Hindlimb muscle (tissue), 1 donor: ENCODE data around the gene FOXL2. TPM values are rescaled to one million over a fixed set of nuclear protein-coding genes. Genes with fewer than 3 reads are reported as not detected.
"Not testable (repeated sequence)": the region's sequence is repeated elsewhere in the genome, so short reads cannot be mapped to it uniquely, and the experiment has no call there.

Experiments used
- DNase-seq: peaks from one replicate; pipeline ENCODE4 v3.0.0-alpha.2; 2013
- polyA plus RNA-seq: library from polyadenylated mRNA; unstranded; fragments of 120-200 nt; gene quantifications from one replicate; pipeline ENCODE4 v1.2.1, GENCODE V29; 2013; ENCODE audit not compliant: insufficient read length

The FOXL2 gene
- polyA plus RNA-seq, 1 donor: not detected

DNA sequence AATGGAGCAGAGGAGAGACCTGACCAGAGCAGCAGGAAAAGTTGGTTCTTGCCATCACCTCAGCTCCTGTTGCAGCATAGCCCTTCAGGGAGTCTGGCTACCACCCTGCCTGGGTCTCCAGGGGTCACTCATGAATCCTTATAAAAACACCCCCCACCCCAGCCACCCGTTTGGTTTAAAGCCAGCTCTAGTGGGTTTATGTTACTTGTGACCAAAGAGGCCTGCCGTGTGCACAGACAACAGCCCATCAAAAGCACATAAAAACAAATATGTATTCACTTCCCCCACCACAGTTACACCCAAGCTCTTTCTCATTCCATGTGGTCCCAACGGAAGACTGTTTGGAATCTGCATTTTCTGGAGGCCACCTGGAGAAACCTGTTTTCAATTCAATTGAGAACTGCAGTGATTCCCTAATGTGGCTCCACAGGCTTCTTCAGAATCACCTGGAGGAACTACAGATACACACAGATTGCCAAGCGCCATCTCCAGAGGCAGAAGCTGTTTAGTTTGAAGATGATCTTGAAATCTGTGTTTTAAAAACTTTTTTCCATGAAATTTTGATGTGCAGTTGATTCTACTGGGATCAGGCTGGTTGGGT, 13.8 kb downstream of the FOXL2 start:
- DNase-seq: no peak

DNA sequence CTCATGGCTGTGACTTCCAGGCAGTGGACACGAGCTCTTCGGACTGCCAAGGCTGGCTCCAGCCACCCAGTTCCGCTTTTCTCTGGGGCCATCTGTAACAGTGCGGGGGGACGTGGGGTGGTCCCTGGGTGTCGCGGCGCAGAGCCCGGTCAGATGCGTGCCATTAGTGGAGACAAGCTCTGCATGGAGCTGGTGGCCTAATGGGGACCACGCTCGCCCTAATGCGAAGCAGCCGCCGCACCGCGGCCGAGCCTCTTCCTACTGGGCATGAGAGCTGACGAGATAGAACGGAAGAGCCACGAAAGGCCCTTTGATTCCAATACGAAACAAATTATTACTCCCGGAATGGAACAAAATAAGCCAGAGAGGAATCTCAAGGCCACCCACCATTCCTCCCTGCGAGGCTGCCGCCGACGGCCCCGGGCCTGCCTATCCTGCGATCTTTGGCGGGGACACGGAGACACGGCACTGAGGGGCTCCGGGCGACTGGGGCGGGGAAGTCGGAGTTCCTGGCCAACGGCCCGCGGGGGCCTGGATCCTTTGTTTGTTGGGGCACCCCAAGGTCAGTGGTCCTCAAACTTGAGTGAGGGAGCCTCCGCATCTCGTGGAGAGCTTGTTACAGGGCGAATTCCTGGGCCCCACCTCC, 18.1 kb downstream of the FOXL2 start:
- DNase-seq: no peak

DNA sequence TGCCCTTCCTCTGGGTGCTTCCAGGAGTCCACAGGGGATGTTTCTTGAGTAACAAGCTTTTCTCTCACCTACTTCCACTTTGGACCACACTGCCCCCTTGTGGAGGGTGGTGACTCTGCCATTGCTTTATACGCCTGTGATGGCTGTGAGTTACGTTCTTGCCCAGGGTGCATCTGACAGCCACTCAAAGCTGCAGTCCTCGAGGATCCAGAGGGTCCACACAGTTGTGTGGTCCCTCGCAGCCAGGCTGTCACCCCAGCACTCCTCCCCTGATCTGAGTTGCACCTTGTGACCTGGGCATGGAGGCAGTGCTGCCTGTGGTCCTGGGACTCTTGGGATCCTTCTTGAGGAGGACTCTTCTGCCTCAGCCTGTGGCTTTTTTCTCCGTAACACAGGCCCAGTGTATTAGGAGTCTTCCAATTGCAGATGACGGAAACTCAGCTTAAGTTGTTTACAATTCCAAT, 23.4 kb downstream of the FOXL2 start:
- no peak for DNase-seq

DNA sequence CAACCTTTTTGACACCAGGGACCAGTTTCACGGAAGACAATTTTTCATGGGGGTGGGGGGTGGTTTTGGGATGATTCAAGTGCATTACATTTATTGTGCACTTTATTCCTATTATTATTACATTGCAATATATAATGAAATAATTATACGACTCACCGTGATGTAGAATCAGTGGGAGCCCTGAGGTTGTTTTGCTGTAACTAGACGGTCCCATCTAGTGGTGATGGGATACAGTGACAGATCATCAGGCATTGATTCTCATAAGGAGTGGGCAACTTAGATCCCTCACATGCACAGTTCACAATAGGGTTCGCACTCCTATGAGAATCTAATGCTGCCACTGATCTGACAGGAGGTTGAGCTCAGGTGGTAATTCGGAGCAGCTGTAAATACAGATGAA, 24.5 kb downstream of the FOXL2 start:
- DNase-seq: not testable (repeated sequence)

DNA sequence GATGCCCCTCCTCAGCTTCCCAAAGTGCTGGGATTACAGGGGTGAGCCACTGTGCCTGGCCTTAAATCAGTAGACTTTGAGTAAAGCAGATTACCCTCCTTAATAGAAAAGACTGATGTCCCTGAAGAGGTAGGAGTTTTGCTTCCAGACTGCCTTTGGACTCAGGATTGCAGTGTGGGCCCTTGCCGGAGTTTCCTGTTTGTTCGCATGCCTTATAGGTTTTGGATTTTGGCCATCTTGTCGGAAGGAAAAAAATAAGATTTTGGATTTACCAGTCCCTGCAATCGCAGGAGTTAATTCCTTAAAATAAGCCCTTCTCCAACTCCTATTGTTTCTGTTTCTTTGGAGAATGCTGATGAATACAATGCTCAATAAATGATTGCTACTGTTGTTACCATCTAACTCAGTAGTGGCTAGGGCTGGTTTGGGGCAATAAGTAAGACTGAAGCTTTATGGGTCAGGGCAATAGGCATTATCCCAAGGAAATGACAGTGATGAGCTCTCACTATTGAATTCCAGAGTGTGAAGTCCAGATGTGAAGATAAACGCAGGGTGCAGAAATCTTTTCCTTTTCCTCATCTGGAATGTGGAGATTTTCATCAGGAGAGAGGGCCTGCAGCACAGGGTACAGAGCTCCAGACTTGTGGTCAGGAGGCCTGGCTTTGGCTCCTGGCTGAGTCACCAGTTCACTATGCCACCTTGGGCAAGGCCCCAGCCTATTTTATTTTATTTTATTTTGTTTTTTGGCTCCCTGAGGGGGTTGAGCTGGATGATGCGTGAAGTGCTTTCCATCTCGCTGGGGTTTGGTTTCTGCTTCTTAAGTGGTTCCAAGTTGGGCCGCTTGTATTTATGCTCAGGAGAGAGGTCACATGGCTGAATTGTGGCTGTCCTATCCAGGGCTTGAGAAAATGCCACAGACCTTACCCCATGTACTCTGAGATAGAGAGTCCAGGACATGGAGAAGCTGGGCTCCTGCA, 25.3 kb downstream of the FOXL2 start:
- no peak for DNase-seq

DNA sequence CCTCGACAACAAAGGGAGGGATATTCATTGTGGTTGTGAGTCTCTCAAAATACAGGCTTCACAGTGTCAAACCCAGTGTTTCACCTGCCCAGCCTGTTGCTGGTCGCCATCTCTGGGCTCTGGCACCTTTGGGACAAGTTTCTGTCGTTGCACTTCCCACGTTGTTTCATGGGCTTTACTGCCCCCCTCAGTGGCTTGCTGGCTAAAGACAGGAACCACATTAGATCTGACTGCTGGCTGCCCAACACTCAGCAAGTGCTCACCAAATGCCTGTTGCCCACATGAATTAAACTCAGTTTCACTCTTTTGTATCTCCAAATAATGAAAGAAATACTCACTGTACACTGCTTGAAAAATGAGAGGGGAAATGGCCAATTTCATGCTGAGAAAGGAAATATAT, 27.6 kb downstream of the FOXL2 start:
- DNase-seq: no peak

DNA sequence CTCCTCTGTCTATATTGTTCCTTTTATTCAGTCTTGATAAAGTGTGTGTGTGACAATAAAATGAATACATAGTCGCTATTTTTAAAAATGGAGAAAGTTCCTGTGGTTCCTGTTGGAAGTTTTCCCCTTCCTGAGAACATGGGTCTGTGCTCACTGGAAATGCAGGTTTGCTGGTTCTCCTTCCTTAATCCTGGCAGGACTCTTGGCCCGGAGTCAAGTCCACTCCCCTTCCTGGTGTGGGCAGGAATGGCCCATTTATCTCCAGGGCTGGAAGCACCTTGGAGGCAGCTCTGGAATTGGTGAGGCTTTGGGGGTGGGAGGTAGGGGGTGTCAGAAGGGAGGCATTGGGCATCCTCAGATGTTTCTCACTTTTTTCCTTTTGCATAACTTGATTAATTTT, 30.1 kb downstream of the FOXL2 start:
- no peak for DNase-seq

DNA sequence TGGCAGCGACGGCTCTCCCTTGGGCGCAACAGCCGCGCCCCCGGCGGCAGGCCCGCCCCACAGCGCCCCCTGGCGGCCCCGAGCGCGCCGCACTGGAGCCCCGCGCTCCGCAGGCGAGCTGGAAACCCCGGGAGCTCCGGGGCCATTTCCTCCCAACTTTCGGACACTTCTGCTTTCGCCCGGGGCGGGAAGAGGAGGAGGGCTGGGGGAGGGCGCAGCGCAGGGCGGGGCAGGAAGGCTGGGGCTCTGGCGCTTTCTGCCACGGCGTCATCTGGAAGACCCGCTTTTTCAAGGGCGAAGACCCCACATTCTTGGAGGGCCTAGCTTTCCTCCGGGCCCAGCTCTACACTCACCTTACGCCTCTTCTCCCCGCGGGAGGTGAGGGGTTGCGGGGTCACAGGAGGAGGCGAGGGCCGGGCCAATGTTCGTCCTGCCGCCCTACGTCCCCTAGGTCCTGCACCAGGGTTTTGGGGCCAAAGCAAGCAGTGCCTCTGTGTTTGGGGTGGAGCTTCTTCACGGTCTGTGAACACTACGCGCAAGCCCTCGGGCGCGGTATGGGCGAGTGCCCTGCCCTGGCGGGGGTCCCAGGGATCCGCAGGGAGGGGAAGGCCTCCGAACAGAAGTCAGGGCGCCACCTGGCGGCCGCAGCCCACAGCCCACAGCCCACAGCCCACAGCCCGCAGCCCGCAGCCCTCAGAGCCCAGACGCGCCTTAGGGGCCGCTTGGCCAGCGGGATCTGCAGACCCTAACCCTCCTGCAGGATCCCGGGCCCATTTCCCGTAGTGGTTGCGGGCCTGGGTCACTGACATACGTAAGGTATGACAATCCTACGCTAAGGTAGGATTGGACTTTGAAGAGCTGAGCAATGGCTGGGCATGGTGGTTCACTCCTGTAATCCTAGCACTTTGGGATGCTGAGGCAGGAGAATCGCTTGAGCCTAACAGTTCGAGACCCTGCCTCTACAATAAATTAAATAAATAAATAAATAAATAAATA, 31.1 kb downstream of the FOXL2 start:
- DNase-seq: peak; percentile 94

DNA sequence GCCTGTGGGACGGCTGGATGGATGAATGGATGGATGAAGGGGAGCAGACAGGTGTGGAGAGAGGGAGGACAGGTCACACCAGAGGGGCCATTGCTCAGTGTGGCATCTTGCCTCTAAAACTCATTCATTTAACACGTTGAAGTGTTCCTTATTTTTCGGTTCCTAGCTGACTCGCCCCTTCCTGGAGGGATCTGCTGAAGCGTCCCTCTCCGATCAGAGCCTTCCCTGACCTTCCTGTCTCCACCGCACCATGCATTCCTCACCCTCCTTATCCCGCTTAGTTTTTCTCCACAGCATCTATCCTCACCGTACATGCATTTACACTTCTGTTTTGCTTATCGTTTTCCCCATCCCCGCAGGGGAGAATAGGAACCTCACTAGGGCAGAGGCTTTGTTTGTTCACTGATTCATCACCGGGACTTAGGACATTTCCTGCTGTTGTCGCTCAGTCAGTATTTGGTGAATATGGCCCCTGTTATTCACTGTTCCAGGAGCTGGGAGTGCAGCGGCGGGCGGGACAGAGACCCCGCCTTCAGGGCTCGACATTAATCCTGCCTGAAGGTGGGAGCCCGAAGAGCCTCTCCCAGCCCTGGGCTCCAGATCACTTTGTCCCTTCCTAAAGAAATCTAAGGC, 32.0 kb downstream of the FOXL2 start:
- DNase-seq: no peak

DNA sequence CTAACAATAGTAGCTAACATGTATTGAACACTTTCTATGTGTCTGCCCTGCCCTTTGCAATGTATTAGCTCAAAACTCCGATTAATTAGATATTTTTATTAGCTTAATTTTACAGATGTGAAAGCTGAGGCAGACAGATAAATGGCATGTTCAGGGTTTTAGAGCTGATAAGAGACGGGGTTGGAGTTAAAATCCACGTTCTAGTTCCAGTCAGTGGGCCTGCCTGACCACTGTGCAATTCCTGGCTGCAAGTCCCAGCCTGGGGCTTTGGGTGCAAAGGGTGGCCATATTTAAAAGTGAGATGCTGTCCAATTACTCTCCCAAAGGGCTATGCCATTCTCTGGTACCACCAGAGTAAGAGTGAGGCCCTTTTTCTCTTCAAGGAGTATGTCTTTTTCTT, 33.2 kb downstream of the FOXL2 start:
- DNase-seq: no peak

DNA sequence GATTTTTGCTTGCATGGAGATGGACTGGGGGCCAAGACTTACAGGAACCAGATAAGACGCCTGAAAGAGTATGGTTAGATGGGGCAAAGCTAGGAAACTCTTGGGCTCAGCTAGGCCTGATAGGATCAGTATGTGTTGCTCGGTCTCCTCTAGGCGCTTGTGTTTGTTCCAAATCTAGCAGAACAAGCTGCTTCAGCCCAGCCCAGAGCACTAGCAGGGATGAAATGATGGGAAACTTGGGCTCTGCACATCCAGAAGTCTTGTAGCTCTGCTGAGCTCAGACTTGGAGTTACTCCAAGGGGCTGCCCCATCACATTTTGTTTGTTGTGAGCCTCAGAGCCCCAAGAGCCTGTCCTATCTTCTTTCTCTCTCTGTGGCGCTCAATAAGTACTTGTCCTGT, 34.7 kb downstream of the FOXL2 start:
- DNase-seq: no peak

DNA sequence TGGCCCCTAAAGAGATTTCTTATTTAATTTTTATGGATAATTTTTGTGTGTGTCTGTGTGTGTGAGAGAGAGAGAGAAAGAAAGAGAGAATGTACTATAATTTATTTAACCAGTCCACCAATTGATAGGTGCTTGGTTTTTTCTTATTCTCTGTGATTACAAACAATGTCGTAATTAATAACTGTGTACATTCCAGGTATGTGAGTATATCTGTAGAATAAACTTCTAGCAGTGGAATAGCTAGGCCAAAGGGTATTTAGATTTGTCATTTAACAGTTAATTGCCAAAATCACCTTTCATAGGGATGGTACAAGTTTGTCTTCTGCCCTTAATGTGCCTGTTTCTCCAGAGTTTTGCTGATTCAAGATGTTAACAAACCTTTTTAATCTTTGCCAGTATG, 35.3 kb downstream of the FOXL2 start:
- DNase-seq: no peak

DNA sequence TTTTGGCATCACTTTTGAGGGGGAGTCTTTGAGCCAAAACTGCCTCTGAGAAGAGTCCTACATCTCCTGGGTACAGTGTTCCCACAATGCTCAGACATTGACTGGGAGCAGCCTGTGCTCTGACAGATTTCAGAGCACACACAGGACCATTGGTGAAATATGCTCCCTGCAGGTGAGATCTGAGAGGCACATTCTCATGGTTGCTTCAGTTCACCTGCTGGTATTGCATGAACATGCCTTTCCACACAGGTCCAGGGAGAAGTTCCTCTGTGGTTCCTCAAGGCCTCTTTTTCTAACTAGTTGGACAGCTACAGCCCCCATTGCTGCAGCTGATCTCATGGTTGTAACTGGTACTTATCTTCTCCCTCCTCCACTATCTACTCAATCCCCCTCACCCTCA, 37.0 kb downstream of the FOXL2 start:
- no peak for DNase-seq

DNA sequence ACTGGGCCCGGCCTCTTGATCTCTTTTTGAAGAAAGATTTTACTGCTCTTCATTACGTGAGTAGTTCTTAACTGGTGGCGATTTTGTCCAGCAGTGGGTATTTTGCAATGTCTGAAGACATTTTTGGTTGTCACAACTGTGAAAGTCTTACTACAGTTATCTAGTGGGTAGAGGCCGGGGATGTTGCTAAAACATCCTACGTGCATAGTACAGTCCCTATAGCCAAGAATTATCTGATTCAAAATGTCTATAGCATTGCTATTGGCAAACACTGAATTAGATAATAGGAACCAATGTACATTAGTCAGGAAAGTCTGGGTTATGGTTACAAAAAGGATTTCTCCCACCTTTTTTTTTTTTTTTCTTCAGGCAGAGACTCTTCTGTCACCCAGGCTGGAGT, 38.1 kb downstream of the FOXL2 start:
- DNase-seq: no peak

DNA sequence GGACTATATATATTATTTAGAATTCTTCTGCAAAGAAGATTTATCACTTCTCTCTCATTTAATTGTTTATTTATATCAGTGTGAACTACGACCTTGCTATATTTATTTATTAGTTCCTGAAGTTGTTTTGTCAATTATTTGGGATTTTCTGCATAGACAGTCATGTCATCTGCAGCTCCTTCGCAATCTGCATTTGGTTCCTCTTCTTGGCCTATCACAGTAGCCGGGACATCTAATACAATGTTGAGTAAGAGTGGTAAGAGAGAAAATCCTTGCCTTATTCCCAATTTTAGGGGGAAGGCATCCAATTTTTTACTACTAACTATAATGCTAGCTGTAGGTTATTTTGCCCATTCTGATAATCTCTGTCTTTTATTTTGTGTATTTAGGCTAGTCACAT, 39.4 kb downstream of the FOXL2 start:
- DNase-seq: no peak

DNA sequence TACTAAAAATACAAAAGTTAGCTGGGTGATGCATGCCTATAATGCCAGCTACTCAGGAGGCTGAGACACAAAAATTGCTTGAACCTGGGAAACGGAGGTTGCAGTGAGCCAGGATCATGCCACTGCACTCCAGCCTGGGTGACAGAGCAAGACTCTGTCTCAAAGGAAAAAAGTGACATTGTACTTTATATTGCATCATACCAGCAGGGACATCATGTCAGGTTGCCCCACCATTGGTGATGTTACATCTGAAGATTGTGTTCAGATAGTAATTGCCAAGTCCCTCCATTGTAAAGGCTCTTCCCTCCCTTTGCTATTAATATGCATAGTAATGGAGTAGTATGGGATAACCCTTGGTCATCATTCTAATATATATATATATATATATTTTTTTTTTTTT, 44.8 kb downstream of the FOXL2 start:
- DNase-seq: no peak

DNA sequence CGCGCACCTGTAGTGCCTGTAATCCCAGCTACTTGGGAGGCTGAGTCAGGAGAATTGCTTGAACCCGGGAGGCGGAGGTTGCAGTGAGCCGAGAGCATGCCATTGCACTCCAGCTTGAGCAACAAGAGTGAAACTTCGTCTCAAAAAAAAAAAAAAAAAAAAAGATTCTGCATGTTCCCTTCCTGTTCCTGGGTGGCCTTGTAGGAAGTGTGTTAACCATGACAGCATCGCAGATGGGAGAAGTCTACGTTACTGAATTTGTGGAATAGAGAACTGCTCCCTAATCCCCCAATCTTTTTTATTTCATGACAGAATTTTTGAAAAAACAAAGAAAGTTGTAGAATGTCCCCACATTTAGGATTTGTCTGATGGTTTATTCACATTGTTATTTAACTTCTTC, 45.4 kb downstream of the FOXL2 start:
- DNase-seq: no peak

DNA sequence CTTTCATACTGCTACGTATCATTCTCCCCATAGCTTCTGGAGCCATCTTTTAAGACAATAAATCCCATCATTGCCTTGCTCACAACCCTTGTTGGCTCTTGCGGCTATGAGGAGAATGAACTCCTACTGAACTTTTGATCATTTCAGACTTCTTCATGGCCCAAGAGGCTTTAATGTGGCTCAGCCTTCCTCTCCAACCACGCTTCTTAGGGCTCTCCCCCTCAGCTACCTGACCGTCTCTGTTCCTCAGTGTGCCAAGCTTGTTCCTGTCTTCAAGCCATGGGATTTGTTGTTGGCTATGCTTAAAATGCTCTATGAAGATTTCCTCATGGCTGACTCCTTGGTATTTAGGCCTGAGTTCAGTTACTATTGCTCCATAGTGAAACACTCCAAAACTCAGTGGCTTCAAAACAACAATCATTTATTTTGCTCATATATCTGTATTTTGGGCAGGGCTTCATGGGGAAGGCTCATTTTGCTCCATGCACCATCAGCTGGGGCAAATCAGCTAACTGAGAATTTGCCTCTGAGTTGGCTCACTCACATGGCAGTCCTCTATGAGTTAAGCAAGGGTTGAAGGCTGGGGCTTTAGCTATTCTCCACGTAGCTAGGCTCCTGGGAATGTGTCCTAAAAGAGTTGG, 47.5 kb downstream of the FOXL2 start:
- no peak for DNase-seq

DNA sequence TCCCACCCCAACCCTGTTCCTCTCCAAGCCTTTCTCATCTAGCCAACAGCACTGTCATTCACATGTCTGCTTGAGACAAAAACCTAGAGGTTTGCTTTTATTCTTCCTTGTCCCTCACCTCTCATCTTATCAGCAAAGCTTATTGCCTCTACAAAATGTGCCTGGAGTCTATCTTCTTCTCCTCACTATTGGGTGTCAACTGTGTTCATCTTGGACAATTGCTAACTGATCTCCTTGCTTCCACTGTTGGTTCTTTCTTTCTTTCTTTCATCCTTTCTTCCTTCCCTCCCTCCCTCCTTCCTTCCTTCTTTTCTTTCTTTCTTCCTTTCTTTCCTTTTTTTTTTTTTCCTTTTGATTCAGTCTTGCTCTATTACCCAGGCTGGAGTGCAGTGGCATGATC, 48.2 kb downstream of the FOXL2 start:
- no peak for DNase-seq

DNA sequence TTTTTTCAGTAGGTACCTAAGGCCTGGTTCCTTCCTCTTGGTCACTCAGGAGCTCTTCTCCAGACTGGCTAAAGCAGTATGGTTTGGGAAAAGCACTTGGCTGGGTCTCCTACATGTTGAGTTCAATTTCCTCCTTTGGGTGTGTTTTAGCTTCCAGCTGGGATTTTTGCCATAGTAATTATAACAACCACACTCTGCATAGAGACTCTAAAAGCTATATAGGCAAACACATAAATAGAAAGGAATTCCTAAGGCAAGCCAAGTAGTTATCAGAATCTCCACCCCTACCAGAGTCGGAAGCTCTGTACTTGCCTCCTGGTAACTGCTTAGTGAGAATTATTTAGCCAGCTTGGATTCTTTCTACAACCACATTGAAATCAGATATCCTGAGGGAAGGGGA, 48.6 kb downstream of the FOXL2 start:
- DNase-seq: no peak
